ENCODE data around the gene SARNP.
A peak's percentile ranks its signal among the peaks of the same experiment; 100 is the strongest.
"Not testable (repeated sequence)": the region's sequence is repeated elsewhere in the genome, so short reads cannot be mapped to it uniquely, and the experiment has no call there.

Gene SARNP

GRCh38 chr12:55789171-55789570, 28.4 kb downstream of the SARNP start:
- DNase-seq, result no peak

- no peak for DNase-seq
Observed at GRCh38 chr12:55788546-55788945, 29.0 kb downstream of the SARNP start.

- no peak for DNase-seq
Observed at GRCh38 chr12:55780685-55781084, 36.8 kb downstream of the SARNP start.

GRCh38 chr12:55777856-55778255, 39.7 kb downstream of the SARNP start:
- no peak for DNase-seq

- no peak for DNase-seq
Observed at GRCh38 chr12:55771736-55772135, 45.8 kb downstream of the SARNP start.

- no peak for DNase-seq
Observed at GRCh38 chr12:55767156-55767555, 50.4 kb downstream of the SARNP start.

- DNase-seq, result no peak
Observed at GRCh38 chr12:55765736-55766290, 51.7 kb downstream of the SARNP start.

GRCh38 chr12:55762646-55763045, 54.9 kb downstream of the SARNP start:
- DNase-seq, result no peak

- no peak for DNase-seq
Observed at GRCh38 chr12:55760663-55761062, 56.9 kb downstream of the SARNP start.

GRCh38 chr12:55758575-55758974, 58.9 kb downstream of the SARNP start:
- DNase-seq, result not testable (repeated sequence)

- no peak for DNase-seq
Observed at GRCh38 chr12:55757701-55758100, 59.8 kb downstream of the SARNP start.

GRCh38 chr12:55755246-55755645, 62.3 kb downstream of the SARNP start:
- no peak for DNase-seq

- no peak for DNase-seq
Observed at GRCh38 chr12:55748230-55748993, 69.1 kb downstream of the SARNP start.

GRCh38 chr12:55746913-55747231, 70.7 kb downstream of the SARNP start:
- DNase-seq, result no peak

- DNase-seq, result no peak
Observed at GRCh38 chr12:55746174-55746912, 71.2 kb downstream of the SARNP start.

- no peak for DNase-seq
Observed at GRCh38 chr12:55745361-55746173, 72.0 kb downstream of the SARNP start.

- no peak for DNase-seq
Observed at GRCh38 chr12:55744340-55745030, 73.0 kb downstream of the SARNP start.

- DNase-seq, result peak; percentile 18
Observed at GRCh38 chr12:55743406-55744339, 73.9 kb downstream of the SARNP start.

- no peak for DNase-seq
Observed at GRCh38 chr12:55742719-55743405, 74.7 kb downstream of the SARNP start, which contains the start of gene GDF11. GDF11 (plus strand) TSS chr12:55743122; CDS start chr12:55743317, 195 bp downstream.

- no peak for DNase-seq
Observed at GRCh38 chr12:55741931-55742680, 75.4 kb downstream of the SARNP start.
